Esophagus squamous epithelium (tissue), 5 donors: ENCODE data around the gene MXRA8. TPM values are rescaled to one million over a fixed set of nuclear protein-coding genes. Genes with fewer than 3 reads are reported as not detected.

Source experiments
- DNase-seq: peaks from one replicate; lab custom pipeline; 2025; lab: John Stamatoyannopoulos, UW
- H3K27ac ChIP-seq, 4 donors: fragments of 200-600 bp; sonication (generic); one replicate each; pipeline ENCODE4 v1.5.1; 2016 to 2019; ENCODE audit warnings: mild to moderate bottlenecking in 1 of 4
- H3K27me3 ChIP-seq, 4 donors: fragments of 200-600 bp; sonication (generic); 1 replicate in 3 of 4; 2 replicates in 1 of 4; pipeline versions ENCODE4 v1.5.1 to v1.6.0; 2017 to 2021; ENCODE audit warnings: antibody characterized with exemption in 1 of 4
- H3K36me3 ChIP-seq, 3 donors: fragments of 200-600 bp; sonication (generic); one replicate each; pipeline ENCODE4 v1.5.1; 2016 to 2019
- H3K4me1 ChIP-seq, 3 donors: fragments of 200-600 bp; sonication (generic); one replicate each; pipeline ENCODE4 v1.5.1; 2017 to 2019
- H3K4me3 ChIP-seq, 4 donors: fragments of 200-600 bp; sonication (generic); 1 replicate in 3 of 4; 2 replicates in 1 of 4; pipeline ENCODE4 v1.5.1; 2016 to 2019; ENCODE audit warnings: mild to moderate bottlenecking in 2 of 4, moderate library complexity in 1 of 4
- H3K9me3 ChIP-seq, 3 donors: fragments of 200-600 bp; sonication (generic); one replicate each; pipeline ENCODE4 v1.5.1; 2016 to 2019
- CTCF ChIP-seq, 6 experiments: fragments of 450-650 bp in 4 of 6; fragments of 200-600 bp in 2 of 6; sonication (generic) in 2 of 6; IDR thresholded peaks; one replicate each; pipeline ENCODE4 v1.5.1; 2016 to 2019; ENCODE audit warnings: antibody characterized with exemption in 6 of 6, mild to moderate bottlenecking in 4 of 6, moderate library complexity in 4 of 6
- POLR2A ChIP-seq, 4 donors: fragments of 450-650 bp; IDR thresholded peaks; one replicate each; pipeline ENCODE4 v1.6.1; 2017; ENCODE audit warnings: antibody characterized with exemption in 4 of 4, mild to moderate bottlenecking in 4 of 4, moderate library complexity in 3 of 4
- WGBS, 2 donors: methylation state at CpG; one replicate each; pipeline ENCODE4 v1.1.5; 2018; 5-methylcytosine and 5-hydroxymethylcytosine counted together
- intact Hi-C: fragments of 100-400 bp; cut with DNase I; formaldehyde crosslinking; loops from one replicate; pipeline ENCODE4 v1.15.0; 2022
- total RNA-seq, 4 donors: library from RNA; depleted of rRNA; stranded (reverse); fragments of >200 nt; gene quantifications; one replicate each; pipeline ENCODE4 v1.1.0, GENCODE V29; 2016
- donor health status: DM: yes; HTN: yes; CAD: no.

MXRA8 gene
- total RNA-seq, 4 donors from 2014 or later, result 0.45 to 33.8 (median 12.8) TPM

GRCh38 chr1:1381294-1381693 lies 22.9 kb upstream of the MXRA8 start:
- peaks cover 0 to 9% (median 4%) of the 10 kb centered on the region in 3 donors for H3K4me1 ChIP-seq
- H3K36me3 ChIP-seq, result peaks cover 14 to 35% (median 22%) of the 10 kb centered on the region in 3 donors
- no CpG with 5 or more reads among the region's 8 CpGs for WGBS, 2 donors
- no peaks in the 10 kb centered on the region for H3K27me3 ChIP-seq
- no peak for TF ChIP-seq POLR2A (IDR thresholded peaks at IDR 0.05)
- no peak for TF ChIP-seq CTCF (IDR thresholded peaks at IDR 0.05)
- intact Hi-C loops, result loop anchor here (10.0 kb wide), 1 partner anchor 134 kb away; the partner anchor contains the start of gene ATAD3A
- no peak for DNase-seq
- no peak overlapping the region for H3K4me3 ChIP-seq
- H3K9me3 ChIP-seq, result no peaks in the 10 kb centered on the region
- no peak overlapping the region for H3K27ac ChIP-seq

GRCh38 chr1:1380860-1381259 lies 22.5 kb upstream of the MXRA8 start:
- peaks cover 3 to 13% (median 9%) of the 10 kb centered on the region in 3 donors for H3K4me1 ChIP-seq
- TF ChIP-seq CTCF (IDR thresholded peaks at IDR 0.05) (no peak), POLR2A (IDR thresholded peaks at IDR 0.05) (no peak)
- H3K27me3 ChIP-seq, result no peaks in the 10 kb centered on the region
- no peaks in the 10 kb centered on the region for H3K9me3 ChIP-seq
- no peak overlapping the region for H3K27ac ChIP-seq
- no peak overlapping the region for H3K4me3 ChIP-seq
- H3K36me3 ChIP-seq, result peaks cover 10 to 31% (median 18%) of the 10 kb centered on the region in 3 donors
- no peak for DNase-seq
- intact Hi-C loops, result loop anchor here (10.0 kb wide), 1 partner anchor 134 kb away; the partner anchor contains the start of gene ATAD3A
- WGBS, 2 donors, result 80% methylated on average over 1 of the region's 16 CpGs; no CpG with 5 or more reads in 1 of the 2 donors

- DNase-seq, result no peak
- peaks cover 0 to 31% (median 9%) of the 10 kb centered on the region in 3 donors for H3K36me3 ChIP-seq
- WGBS, 2 donors, result 91 to 94% methylated on average over 16 of the region's 16 CpGs
- H3K9me3 ChIP-seq, result no peaks in the 10 kb centered on the region
- no peak overlapping the region for H3K4me3 ChIP-seq
- H3K27me3 ChIP-seq, result no peaks in the 10 kb centered on the region
- no peak overlapping the region for H3K27ac ChIP-seq
- intact Hi-C loops, result no loop called here
- H3K4me1 ChIP-seq, result peaks cover 20 to 38% (median 26%) of the 10 kb centered on the region in 3 donors
- TF ChIP-seq CTCF (IDR thresholded peaks at IDR 0.05), result no peak
- no peak for TF ChIP-seq POLR2A (IDR thresholded peaks at IDR 0.05)
Measured at GRCh38 chr1:1377540-1378205, 19.3 kb upstream of the MXRA8 start.

- DNase-seq, result no peak
- TF ChIP-seq CTCF (IDR thresholded peaks at IDR 0.05) (no peak), POLR2A (IDR thresholded peaks at IDR 0.05) (no peak)
- peaks cover 25 to 48% (median 35%) of the 10 kb centered on the region in 3 donors for H3K4me1 ChIP-seq
- no peaks in the 10 kb centered on the region for H3K9me3 ChIP-seq
- peak overlapping the region; percentile 95 to 97 (median 97) for H3K27ac ChIP-seq
- no peaks in the 10 kb centered on the region for H3K27me3 ChIP-seq
- peak overlapping the region in 1 of 4 donors; percentile 96 for H3K4me3 ChIP-seq
- WGBS, 2 donors, result 59 to 67% methylated on average over 4 to 6 of the region's 10 CpGs
- peaks cover 0 to 32% (median 7%) of the 10 kb centered on the region in 3 donors for H3K36me3 ChIP-seq
- intact Hi-C loops, result no loop called here
Measured at GRCh38 chr1:1376551-1377226, 18.3 kb upstream of the MXRA8 start.
